GM21360 (cell line): ENCODE results near the gene SERPINE1.
"Not testable (repeated sequence)": the region's sequence is repeated elsewhere in the genome, so short reads cannot be mapped to it uniquely, and the experiment has no call there.

Source experiments
- ATAC-seq: cut with Tn5 transposase; IDR thresholded peaks from one replicate; pipeline ENCODE4 v1.9.1; 2021; ENCODE audit warnings: mild to moderate bottlenecking, moderate library complexity; ENCODE audit not compliant: unreplicated experiment

The SERPINE1 gene

DNA sequence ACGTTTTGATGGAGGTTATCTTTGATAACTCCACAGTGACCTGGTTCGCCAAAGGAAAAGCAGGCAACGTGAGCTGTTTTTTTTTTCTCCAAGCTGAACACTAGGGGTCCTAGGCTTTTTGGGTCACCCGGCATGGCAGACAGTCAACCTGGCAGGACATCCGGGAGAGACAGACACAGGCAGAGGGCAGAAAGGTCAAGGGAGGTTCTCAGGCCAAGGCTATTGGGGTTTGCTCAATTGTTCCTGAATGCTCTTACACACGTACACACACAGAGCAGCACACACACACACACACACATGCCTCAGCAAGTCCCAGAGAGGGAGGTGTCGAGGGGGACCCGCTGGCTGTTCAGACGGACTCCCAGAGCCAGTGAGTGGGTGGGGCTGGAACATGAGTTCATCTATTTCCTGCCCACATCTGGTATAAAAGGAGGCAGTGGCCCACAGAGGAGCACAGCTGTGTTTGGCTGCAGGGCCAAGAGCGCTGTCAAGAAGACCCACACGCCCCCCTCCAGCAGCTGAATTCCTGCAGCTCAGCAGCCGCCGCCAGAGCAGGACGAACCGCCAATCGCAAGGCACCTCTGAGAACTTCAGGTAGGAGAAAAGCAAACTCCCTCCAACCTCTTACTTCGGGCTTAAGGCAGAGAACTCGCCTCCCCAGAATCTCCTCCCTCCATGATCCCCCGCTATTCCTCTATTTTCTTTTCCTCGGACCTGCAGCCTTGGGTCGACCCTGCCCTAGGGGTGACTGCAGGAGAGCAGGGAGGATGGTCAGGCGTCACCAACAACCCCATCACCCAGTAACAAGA is at the start of gene SERPINE1:
Gene SERPINE1 (plus strand): TSS at position 454 of the 809 bp plus-strand sequence. CDS start 1,290 bp downstream, outside the sequence.
- ATAC-seq, result peak; percentile 54

DNA sequence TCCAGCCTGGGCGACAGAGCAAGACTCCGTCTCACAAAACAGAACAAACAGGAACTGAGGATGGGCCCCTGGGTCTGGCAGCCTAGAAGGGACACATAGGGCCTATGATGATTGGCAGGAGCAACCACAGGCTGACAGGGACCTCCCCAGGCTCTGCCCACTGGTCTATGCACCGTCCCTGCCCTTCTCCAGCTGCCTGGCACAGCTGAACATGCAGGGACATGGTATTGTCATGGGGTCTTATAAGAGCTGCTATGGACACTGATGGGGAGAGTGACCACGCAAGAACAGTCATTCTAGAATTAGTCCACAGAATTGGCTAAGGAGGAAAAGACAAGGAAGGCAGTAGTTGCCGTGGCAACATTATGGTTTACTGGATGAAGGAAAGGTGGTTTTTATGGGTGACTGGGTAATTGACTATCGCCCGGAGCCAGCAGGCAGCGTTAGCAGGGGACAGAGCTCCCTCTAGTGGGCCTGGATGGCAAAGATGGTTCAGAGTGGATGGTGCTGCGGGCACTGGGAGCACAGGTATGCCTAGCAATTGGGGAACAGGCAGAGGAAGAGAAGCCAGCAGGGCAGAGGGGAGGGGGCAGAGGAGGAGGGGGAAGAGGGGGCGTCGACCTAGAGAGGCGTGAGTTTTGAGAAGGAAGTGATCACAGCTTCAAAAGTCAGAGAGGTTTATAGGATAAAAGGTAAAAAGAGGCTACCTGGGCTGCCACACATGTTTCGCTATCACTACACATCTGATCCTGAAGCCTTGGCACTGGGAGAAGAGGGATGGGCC is 49.4 kb upstream of the SERPINE1 start:
- ATAC-seq, result peak; percentile 75

DNA sequence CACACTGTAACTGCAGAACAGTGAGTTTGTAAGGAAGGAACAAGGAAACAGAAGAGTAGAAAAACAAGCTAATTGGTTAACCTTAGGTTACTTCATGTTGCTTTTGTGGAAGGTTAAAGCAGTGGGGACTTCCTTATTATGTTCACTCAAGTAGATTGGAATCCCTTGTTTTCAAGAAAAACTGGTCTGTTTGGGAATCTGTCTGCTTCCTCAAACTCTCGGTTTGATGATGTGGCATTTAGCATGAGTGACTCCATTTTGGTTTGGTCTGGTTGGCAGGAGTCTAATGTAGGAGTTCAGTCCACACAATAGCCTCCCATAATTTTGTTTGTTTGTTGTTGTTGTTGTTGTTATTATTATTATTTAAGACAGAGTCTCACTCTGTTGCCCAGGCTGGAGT is 45.5 kb upstream of the SERPINE1 start:
- ATAC-seq, result no peak

DNA sequence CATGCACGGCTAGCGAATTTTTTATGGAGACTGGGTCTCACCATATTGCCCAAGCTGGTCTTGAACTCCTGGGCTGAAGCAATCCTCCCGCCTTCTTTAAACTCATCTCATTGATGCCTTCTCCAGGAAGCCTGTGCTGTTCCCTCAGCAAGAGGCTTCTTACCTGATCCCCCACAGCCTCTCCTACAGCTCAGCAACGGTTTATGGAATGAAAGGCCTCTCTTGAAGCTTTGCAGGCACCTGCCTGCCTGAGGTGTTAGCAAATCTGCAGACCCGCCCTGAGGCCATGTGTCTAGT is 42.1 kb upstream of the SERPINE1 start:
- ATAC-seq, result no peak

DNA sequence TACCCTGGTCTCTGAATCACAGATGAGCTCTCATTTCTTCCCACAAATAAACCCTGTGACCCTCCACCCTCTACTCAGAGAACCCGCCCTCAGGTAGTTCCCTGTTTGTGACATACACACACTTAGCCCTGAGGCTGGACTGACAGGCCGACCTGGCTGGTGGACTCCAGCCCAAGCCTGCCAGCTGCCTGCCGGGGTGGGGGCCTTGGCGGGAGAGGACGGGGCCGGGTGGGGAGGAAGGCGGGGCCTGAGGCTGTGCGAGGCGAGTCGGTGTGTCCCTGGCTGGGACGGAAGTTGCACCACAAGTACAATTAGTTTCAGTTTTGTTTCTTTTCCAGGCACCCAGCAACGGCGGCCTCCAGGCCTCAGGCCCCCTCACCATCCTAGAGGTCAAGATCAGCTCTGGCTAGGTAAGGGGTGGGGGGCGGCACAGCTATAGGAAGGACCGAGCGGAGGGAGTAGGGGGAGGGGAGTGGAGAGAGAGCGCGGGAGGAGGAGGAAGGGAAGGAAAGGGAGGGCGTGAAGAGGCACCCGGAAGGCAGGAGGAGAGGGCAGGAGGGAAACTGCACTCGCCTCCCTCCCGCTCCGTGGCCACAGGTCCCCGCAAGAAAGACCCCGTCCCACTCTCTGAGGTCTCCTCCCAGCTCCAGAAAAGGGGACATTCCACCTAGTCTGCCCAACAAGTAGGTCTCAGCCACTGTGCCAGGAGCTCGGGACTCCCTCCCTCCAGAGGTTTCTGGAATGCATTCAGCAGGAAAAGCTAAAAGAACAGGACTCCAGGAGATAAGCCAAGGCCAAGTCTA is 41.5 kb upstream of the SERPINE1 start, which contains the start of gene TRIM56:
Gene TRIM56 (plus strand): TSS at position 320 of the 803 bp plus-strand sequence. CDS start 1,832 bp downstream, outside the sequence.
- ATAC-seq, result peak; percentile 70

DNA sequence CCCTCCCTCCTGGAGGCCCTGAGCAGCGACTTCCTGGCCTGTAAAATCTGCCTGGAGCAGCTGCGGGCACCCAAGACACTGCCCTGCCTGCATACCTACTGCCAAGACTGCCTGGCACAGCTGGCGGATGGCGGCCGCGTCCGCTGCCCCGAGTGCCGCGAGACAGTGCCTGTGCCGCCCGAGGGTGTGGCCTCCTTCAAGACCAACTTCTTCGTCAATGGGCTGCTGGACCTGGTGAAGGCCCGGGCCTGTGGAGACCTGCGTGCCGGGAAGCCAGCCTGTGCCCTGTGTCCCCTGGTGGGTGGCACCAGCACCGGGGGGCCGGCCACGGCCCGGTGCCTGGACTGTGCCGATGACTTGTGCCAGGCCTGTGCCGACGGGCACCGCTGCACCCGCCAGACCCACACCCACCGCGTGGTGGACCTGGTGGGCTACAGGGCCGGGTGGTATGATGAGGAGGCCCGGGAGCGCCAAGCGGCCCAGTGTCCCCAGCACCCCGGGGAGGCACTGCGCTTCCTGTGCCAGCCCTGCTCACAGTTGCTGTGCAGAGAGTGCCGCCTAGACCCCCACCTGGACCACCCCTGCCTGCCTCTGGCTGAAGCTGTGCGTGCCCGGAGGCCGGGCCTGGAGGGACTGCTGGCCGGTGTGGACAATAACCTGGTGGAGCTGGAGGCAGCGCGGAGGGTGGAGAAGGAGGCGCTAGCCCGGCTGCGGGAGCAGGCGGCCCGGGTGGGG is 39.4 kb upstream of the SERPINE1 start:
- ATAC-seq, result no peak

DNA sequence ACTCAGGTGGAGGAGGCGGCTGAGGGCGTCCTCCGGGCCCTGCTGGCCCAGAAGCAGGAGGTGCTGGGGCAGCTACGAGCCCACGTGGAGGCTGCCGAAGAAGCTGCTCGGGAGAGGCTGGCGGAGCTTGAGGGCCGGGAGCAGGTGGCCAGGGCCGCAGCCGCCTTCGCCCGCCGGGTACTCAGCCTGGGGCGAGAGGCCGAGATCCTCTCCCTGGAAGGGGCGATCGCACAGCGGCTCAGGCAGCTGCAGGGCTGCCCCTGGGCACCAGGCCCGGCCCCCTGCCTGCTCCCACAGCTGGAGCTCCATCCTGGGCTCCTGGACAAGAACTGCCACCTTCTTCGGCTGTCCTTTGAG is 38.9 kb upstream of the SERPINE1 start:
- ATAC-seq, result no peak

DNA sequence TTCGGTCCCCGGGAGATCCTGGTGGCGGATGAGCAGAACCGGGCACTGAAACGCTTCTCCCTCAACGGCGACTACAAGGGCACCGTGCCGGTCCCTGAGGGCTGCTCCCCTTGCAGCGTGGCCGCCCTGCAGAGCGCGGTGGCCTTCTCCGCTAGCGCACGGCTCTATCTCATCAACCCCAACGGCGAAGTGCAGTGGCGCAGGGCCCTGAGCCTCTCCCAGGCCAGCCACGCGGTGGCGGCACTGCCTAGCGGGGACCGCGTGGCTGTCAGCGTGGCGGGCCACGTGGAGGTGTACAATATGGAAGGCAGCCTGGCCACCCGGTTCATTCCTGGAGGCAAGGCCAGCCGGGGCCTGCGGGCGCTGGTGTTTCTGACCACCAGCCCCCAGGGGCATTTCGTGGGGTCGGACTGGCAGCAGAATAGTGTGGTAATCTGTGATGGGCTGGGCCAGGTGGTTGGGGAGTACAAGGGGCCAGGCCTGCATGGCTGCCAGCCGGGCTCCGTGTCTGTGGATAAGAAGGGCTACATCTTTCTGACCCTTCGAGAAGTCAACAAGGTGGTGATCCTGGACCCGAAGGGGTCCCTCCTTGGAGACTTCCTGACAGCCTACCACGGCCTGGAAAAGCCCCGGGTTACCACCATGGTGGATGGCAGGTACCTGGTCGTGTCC is 37.9 kb upstream of the SERPINE1 start:
- no peak for ATAC-seq

DNA sequence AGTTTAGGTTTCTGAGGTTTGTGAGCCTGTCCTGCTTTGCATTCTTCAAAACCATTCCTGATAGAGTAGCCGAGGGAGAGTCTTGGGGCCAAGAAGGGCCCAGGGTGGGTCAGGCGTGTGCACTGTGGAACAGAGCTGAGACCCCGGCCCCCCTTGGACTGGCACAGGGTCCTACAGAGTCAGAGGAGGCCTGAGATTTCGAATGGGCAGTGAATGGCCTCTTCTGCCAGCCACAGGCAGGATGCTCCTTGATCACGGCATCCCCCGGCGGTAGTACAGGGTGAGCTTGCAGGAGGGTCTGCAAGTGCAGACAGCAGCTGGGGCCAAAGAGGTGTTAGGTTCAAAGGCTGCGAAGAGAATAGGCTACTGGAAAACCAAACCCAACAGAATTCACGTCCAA is 37.0 kb upstream of the SERPINE1 start:
- ATAC-seq, result no peak

DNA sequence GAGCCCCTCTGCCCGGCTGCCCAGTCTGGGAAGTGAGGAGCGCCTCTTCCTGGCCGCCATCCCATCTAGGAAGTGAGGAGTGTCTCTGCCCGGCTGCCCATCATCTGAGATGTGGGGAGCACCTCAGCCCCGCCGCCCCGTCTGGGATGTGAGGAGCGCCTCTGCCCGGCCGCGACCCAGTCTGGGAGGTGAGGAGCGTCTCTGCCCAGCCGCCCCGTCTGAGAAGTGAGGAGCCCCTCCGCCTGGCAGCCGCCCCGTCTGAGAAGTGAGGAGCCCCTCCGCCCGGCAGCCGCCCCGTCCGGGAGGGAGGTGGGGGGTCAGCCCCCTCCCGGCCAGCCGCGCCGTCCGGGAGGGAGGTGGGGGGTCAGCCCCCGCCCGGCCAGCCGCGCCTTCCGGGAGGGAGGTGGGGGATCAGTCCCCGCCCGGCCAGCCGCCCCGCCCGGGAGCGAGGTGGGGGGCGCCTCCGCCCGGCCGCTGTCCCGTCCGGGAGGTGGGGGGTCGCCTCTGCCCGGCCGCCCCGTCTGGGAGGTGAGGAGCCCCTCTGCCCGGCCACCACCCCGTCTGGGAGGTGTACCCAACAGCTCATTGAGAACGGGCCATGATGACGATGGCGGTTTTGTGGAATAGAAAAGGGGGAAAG is 34.5 kb upstream of the SERPINE1 start:
- ATAC-seq, result not testable (repeated sequence)

DNA sequence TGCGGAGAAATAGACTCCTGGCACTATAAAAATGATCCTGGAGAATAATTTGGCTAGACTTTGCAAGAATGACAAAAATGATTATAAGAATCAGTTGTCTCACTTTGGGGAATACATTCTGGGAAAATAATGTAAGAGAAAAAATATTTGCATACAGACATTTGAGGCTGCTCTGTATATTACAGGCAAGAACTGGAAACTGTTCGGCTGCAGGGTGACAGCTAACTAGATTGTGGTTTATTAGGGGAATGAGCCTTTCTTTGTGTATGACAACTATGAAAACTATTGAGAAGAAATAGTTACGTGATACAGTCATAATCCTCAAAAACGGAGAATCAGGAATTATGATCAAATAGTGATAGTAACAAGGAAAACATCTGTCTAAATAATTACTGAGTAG is 33.0 kb upstream of the SERPINE1 start:
- no peak for ATAC-seq

DNA sequence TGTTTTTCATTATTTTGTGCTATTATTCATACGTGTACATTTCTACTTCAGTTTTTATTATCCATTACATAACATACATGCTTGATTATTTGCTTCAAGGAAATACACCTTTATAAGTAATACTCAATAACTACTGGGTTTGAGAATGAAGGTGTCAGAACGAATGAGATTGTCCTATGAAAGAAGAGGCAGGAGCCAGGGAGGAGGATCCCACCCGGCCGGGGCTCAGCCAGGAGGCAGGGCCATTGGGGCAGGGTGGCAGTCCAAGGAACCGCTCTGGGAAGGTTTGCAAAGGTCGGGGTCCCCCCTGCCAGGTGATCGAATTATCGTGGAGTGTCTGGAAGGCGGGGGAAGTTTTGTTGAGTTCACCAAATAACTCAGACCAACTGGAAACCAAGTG is 32.5 kb upstream of the SERPINE1 start:
- ATAC-seq, result no peak

DNA sequence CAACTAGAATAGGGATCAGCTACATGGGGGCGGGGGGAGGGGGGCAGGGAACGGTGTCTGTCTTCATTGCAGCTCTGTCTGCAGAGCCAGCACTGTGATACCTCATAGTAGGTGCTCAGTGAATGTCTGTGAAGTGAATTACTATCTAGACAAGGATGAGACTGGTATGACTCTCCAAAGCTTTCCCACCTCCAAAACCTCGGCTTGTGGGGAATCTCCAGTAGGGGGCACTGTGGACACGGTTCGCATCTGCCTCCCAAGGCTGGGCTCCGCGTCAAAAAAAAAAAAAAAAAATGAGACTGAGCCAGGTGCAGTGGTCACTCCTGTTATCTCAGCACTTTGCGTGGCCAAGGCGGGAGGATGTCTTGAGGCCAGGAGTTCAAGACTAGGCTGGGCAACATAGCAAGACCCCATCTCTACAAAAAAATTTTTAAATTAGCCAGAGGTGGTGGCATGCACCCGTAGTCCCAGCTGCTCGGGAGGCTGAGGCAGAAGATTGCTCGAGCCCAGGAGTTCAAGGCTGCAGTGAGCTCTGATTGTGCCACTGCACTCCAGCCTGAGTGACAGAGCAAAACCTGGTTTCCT is 32.0 kb upstream of the SERPINE1 start:
- no peak for ATAC-seq

DNA sequence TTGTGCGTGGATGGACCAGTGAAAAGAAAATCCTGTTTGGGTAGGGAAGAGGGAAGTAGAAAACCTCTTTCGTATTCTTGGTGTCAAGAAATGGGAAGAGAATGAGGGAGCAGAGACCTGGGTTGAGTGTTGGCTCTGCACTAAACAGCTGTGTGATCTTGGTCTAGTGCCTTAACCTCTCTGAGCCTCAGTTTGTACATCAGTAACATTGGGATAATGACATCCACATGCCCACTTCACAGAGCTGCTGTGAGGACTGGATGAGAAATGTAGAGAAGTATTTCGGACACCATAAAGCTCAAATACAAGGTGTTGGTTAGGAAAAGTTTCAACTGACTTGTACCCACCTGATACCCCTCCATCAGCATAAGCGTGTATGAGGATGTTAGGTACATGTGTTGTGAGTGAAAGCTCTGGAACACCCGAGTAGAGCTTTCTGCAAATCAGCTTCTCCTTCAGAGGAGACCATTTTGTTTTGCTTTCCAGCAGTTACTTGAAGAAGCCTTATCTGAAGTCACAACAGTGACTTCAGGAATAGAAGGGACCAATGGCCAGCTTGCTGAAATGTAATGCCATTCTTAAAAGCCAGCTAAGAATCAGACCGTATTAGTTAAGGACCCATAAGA is 30.5 kb upstream of the SERPINE1 start:
- ATAC-seq, result no peak

DNA sequence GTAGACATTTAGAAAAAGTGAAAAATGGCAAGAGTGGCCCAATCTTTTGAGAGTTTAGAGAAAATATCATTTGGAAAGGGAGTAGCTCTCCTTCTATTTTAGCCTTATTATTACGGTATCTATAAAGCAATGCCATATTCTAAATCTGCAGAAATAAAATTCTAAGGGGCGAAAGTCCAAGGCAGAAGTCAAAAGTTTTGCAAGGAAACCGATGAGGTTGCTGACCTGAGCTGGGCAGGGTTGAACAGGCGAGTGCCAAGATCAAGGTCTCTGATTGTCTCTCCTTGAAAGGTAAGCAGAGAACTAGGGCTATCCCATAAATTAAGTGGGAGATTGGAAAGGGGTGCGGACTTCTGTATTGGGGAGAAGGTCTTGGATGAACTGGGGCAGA is 30.0 kb upstream of the SERPINE1 start:
- no peak for ATAC-seq

DNA sequence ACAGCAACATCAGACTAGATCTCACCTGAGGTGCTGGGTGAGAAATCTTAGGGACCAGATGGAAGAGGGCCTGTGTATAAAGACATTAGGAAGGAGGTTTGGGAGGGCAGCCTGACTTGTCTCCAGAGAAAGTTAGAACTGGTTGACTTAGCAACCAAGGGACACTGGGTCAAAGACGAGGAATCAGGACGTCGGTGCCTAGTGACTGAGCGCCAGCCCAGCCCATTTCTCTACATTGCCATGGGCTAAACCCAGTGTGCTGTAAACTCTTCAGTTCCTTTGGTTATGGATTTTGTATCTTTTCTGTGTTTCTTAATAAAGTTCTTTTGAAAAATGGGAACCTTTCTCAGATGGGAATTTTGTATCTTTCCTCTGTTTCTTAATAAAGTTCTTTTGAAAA is 29.3 kb upstream of the SERPINE1 start:
- ATAC-seq, result no peak

DNA sequence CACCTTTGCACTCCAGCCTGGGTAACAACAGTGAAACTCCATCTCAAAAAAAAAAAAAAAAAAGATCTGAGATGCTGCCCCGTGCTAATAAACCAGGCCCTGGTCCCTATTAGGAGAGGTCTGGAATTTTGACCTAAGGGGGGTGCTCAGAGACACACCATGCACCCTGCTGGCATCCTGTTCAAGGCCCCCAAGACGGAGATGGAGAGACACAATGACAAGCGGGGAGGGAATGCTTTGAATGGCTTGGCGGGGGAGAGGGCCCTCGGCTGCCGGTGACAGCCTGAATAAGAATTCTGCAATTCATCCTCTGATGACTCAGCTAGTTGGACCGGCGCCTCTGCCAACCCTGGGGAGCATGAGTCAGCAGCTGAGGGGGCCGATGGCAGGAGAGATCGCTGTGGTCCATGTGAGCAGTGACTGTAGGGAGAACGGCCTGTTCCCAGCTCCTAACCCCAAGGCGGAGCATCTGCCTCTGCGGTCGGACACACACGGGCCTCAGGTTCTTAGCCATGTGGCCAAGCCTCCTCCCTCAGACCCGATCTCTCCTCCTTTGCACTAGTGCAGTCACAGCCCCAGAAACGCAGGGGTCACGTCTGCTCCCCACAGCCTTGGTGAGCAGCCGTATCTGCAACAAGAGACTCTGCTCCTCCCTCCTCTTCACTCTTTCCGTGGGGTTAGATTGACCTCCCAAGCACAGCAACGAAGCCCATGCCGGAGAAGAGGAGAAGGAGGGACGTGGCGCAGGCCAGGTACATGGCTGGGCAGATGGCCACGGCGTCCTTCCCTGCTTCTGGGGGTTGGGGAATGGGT is 26.7 kb upstream of the SERPINE1 start:
- ATAC-seq, result no peak
